ENCODE measurements around the gene BRME1. TPM values are rescaled to one million over a fixed set of nuclear protein-coding genes. Genes with fewer than 3 reads are reported as not detected.

The BRME1 gene
- total RNA-seq, 6 experiments from 2014 or later, result 0.34 to 3.7 (median 1.2) TPM

DNA sequence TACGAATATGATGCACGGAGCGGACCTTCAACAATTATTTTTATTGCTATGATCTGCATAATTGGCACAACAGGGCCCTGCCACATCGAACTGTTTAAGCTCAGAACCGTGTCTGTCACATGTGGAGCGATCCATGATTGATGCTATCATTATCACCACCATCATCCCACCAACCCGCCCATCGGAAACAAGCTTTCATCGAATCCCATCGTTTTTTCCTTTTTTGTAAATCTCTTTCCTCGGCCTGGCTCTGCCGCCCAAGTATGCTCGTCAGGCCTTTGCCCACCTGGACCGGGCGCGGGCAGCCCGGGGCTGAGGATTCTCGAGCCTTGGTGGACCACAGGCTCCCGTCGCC lies 45.9 kb upstream of the BRME1 start:
- Histone ChIP-seq H3K4me1 (peaks cover 0 to 12% (median 3%) of the 10 kb centered on the region in 4 donors), H3K9me3 (no peaks in the 10 kb centered on the region), H3K27ac (no peak overlapping the region), H3K27me3 (no peaks in the 10 kb centered on the region), H3K36me3 (peaks cover 0 to 12% (median 5%) of the 10 kb centered on the region in 4 donors), H3K4me3 (peak overlapping the region in 2 of 3 donors; percentile 26 to 77)
- no peak for TF ChIP-seq POLR2A (IDR thresholded peaks at IDR 0.05)
- TF ChIP-seq, protein P1, sequence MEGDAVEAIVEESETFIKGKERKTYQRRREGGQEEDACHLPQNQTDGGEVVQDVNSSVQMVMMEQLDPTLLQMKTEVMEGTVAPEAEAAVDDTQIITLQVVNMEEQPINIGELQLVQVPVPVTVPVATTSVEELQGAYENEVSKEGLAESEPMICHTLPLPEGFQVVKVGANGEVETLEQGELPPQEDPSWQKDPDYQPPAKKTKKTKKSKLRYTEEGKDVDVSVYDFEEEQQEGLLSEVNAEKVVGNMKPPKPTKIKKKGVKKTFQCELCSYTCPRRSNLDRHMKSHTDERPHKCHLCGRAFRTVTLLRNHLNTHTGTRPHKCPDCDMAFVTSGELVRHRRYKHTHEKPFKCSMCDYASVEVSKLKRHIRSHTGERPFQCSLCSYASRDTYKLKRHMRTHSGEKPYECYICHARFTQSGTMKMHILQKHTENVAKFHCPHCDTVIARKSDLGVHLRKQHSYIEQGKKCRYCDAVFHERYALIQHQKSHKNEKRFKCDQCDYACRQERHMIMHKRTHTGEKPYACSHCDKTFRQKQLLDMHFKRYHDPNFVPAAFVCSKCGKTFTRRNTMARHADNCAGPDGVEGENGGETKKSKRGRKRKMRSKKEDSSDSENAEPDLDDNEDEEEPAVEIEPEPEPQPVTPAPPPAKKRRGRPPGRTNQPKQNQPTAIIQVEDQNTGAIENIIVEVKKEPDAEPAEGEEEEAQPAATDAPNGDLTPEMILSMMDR (IDR thresholded peaks at IDR 0.05), result no peak
- WGBS (ENCODE audit: insufficient coverage, low coverage, low lambda C conversion rate, missing lambda C conversion rate), result 11% methylated on average over 20 of the region's 20 CpGs
- DNase-seq, result no peak
- ATAC-seq, result no peak
- intact Hi-C loops (cut with DNase I), result no loop called here

DNA sequence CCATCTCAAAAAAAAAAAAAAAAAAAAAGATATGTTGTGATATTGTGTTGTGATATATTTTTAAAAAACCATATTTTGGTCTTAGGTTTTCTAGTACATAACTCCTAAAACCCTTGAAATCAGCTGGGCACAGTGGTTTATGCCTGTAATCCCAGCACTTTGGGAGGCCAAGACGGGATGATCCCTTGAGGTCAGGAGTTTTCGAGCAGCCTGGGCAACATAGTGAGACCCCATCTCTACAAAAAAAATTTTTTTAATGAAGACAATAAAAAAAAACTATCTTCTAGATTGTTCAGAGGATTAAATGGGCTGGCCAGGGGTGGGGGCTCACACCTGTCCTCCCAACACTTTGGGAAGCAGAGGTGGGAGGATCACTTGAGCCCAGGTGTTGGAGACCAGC lies 45.1 kb upstream of the BRME1 start:
- H3K9me3 ChIP-seq, result no peaks in the 10 kb centered on the region
- H3K27ac ChIP-seq, result no peak overlapping the region
- WGBS (ENCODE audit: insufficient coverage, low coverage, low lambda C conversion rate, missing lambda C conversion rate), result 83% methylated on average over 2 of the region's 2 CpGs
- no peaks in the 10 kb centered on the region for H3K27me3 ChIP-seq
- no peak for TF ChIP-seq POLR2A (IDR thresholded peaks at IDR 0.05)
- TF ChIP-seq, protein P1 (IDR thresholded peaks at IDR 0.05), result no peak
- intact Hi-C loops (cut with DNase I), result no loop called here
- H3K4me1 ChIP-seq, result peaks cover 0 to 12% (median 3%) of the 10 kb centered on the region in 4 donors
- DNase-seq, result no peak
- ATAC-seq, result no peak
- peaks cover 0 to 6% (median 1%) of the 10 kb centered on the region in 4 donors for H3K36me3 ChIP-seq
- H3K4me3 ChIP-seq, result no peak overlapping the region

DNA sequence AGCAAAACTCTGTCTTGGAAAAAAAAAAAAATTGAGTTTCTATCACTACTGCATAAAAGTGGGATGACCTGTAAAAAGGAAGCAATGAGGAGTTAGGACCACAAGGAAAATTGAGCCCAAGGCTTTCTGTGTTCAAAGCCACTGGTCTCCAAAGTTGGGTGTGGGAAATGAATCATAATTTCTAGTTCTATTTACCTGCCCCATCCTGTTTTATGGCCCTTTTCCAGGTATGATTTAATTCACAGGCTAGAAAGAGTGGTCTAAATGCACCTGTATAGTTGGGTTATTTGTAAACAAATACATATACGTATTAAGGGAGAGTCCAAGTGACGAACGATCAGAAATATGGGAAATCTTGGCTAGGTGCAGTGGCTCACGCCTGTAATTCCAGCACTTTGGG lies 40.5 kb upstream of the BRME1 start:
- H3K27ac ChIP-seq, result no peak overlapping the region
- no peaks in the 10 kb centered on the region for H3K4me1 ChIP-seq
- intact Hi-C loops (cut with DNase I), result no loop called here
- no peak overlapping the region for H3K4me3 ChIP-seq
- H3K27me3 ChIP-seq, result no peaks in the 10 kb centered on the region
- DNase-seq (no peak), ATAC-seq (no peak)
- H3K9me3 ChIP-seq, result no peaks in the 10 kb centered on the region
- no peaks in the 10 kb centered on the region for H3K36me3 ChIP-seq
- 88% methylated on average over 4 of the region's 4 CpGs for WGBS (ENCODE audit: insufficient coverage, low coverage, low lambda C conversion rate, missing lambda C conversion rate)
- TF ChIP-seq, protein P1 (IDR thresholded peaks at IDR 0.05), result no peak
- no peak for TF ChIP-seq POLR2A (IDR thresholded peaks at IDR 0.05)

DNA sequence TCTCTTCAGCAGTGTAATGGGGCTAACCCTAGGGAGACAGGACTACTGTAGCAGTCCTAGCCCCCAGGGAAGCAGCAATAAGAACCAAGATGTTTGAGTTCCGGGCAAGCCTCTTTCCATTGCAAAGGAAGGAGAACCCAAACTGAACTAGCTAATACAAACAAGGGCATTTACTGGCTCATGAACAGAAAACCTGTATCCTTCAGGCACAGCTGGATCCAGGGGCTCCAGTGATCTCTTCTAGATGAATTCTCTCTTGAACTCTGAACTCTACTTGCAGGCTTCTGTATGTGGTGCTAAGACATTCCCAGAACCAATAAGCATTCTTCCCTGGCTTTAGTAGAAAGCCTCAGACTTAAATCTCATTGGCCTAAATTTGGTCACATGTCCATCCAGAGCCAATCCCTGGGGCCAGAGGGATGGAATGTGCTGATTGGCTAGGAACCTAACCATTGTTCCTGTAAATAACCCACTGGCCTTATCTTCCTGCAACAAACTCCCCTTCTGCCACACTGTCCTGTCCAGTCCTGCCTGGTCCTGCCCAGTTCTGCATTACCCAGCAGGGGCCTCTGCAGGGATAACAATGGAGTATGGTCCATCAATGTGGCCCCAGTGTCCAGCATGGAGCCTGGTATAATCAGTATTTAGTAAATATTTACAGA lies 36.2 kb upstream of the BRME1 start:
- DNase-seq (no peak), ATAC-seq (no peak)
- H3K27me3 ChIP-seq, result no peaks in the 10 kb centered on the region
- H3K9me3 ChIP-seq, result no peaks in the 10 kb centered on the region
- no peaks in the 10 kb centered on the region for H3K4me1 ChIP-seq
- WGBS (ENCODE audit: insufficient coverage, low coverage, low lambda C conversion rate, missing lambda C conversion rate), result 100% methylated on average over 1 of the region's 1 CpG
- intact Hi-C loops (cut with DNase I), result no loop called here
- H3K4me3 ChIP-seq, result no peak overlapping the region
- H3K27ac ChIP-seq, result no peak overlapping the region
- no peak for TF ChIP-seq POLR2A (IDR thresholded peaks at IDR 0.05)
- TF ChIP-seq, protein P1 (IDR thresholded peaks at IDR 0.05), result no peak
- H3K36me3 ChIP-seq, result no peaks in the 10 kb centered on the region
